Spinal cord (tissue), 10 donors: ENCODE measurements around the gene NPHP3. TPM values are rescaled to one million over a fixed set of nuclear protein-coding genes. Genes with fewer than 3 reads are reported as not detected.
"Not testable (repeated sequence)": the region's sequence is repeated elsewhere in the genome, so short reads cannot be mapped to it uniquely, and the experiment has no call there.

Experiments used
- DNase-seq, 6 donors: peaks; one replicate each; pipeline versions ENCODE4 v3.0.0 to v3.0.0-alpha.2; 2013 to 2015; ENCODE audit warnings: low spot score in 6 of 6, low read depth in 4 of 6
- H3K27ac ChIP-seq: one replicate; pipeline ENCODE4 v1.5.1; 2013; ENCODE audit warnings: low read depth, low read length, control low read depth
- H3K27me3 ChIP-seq: one replicate; pipeline ENCODE4 v1.6.1; 2013; ENCODE audit warnings: low read length; ENCODE audit not compliant: control insufficient read depth, insufficient read depth
- H3K36me3 ChIP-seq: one replicate; pipeline ENCODE4 v1.6.1; 2013; ENCODE audit warnings: low read length; ENCODE audit not compliant: control insufficient read depth, insufficient read depth
- H3K4me1 ChIP-seq: one replicate; pipeline ENCODE4 v1.6.1; 2013; ENCODE audit warnings: low read length; ENCODE audit not compliant: control insufficient read depth, insufficient read depth
- H3K4me3 ChIP-seq: one replicate; pipeline ENCODE4 v1.5.1; 2013; ENCODE audit warnings: low read depth, low read length, control low read depth
- H3K9me3 ChIP-seq: one replicate; pipeline ENCODE4 v1.6.1; 2013; ENCODE audit warnings: low read length; ENCODE audit not compliant: control insufficient read depth, insufficient read depth
- WGBS: methylation state at CpG from one replicate; pipeline ENCODE4 v1.1.5; 2013; ENCODE audit warnings: missing lambda C conversion rate; ENCODE audit not compliant: insufficient coverage; 5-methylcytosine and 5-hydroxymethylcytosine counted together
- polyA plus RNA-seq, 2 donors: library from polyadenylated mRNA; unstranded; fragments of 120-200 nt; gene quantifications; one replicate each; pipeline ENCODE4 v1.2.1, GENCODE V29; 2013; ENCODE audit not compliant: insufficient read length in 2 of 2
- total RNA-seq, 2 donors: library from RNA; depleted of rRNA in 1 of 2; stranded (reverse); fragments of 120-200 nt in 1 of 2; fragments of >200 nt in 1 of 2; gene quantifications; one replicate each; pipeline versions ENCODE4 v1.2.3 to v1.2.4, GENCODE V29; 2013 to 2014
- donor health status: healthy.

Gene NPHP3
- total and polyA plus RNA-seq, 4 donors: 23.8 to 49.5 (median 35.4) TPM

DNA sequence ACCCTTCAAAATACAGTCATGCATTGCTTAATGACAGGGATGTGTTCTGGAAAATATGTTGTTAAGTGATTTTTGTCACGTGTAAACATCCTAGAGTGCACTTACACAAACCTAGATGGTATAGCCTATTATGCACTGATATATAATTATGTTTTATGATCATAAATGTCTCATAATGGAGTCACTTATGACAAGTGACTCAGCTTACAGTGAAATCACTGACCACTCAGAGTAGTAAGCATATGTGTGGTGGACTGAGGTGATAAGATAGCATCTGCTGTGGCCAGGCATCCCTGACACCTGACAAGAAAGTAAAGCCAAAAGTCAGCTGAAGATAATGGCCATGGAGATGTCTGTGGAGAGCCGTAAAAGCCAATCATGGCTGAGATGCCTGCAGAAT lies 68.0 kb downstream of the NPHP3 start:
- no peak for DNase-seq
- Histone ChIP-seq H3K4me1 (no peaks in the 10 kb centered on the region), H3K27ac (no peak overlapping the region), H3K4me3 (no peak overlapping the region), H3K36me3 (no peaks in the 10 kb centered on the region), H3K9me3 (no peaks in the 10 kb centered on the region), H3K27me3 (no peaks in the 10 kb centered on the region)
- 91% methylated on average over 1 of the region's 2 CpGs for WGBS

DNA sequence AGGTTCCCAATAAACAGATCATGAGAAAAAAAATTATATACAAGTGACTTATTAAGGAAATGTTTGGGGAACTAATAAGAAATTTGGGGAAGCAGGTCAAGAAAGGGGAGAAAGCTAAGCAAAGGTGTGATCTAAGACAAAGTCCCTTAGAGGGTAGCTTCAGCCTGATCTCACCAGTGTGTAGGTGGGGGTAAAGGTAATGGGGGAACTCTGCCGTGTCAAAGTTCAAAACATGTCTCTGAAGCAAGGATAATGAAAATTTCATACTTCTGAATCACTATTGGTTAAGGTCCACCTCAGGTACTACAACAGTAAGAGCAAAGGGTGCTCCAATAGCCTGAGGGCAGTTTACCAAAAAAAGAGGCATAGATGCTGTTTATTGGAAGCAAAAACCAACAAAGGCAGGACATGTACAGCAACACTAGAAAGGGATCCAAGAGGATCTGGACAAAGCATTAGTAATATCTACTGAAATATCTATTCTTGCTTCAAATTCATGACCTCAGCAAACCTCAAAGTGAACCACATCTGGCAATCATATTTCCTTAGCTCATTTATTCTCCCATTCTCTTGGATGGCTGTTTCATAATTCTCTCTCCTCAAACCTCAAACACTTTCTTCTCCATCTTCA lies 69.5 kb downstream of the NPHP3 start:
- no CpG with 5 or more reads among the region's 1 CpG for WGBS
- H3K36me3 ChIP-seq: no peaks in the 10 kb centered on the region
- H3K4me1 ChIP-seq: no peaks in the 10 kb centered on the region
- H3K9me3 ChIP-seq: no peaks in the 10 kb centered on the region
- DNase-seq: no peak
- H3K27ac ChIP-seq: no peak overlapping the region
- H3K4me3 ChIP-seq: no peak overlapping the region
- H3K27me3 ChIP-seq: no peaks in the 10 kb centered on the region

DNA sequence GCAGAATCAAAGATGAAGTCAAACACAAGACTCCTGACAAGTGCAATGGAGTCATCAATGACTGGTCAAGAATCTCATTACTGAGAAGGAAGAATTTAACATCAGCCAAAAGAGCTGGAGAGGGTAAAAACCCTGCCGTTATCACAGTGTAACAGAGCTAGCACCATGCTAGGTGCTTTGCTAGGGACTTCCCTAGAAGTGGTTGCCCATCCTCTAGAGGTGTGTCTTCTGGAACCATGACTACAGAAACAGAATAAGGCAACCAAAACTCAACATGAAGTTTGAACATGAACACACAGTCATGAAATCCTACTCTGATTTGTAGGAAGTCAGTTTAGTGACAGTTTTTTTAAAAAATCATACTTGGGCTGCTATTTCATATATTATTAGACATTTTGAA lies 72.1 kb downstream of the NPHP3 start:
- Histone ChIP-seq H3K27me3 (no peaks in the 10 kb centered on the region), H3K9me3 (no peaks in the 10 kb centered on the region), H3K27ac (no peak overlapping the region), H3K4me1 (no peaks in the 10 kb centered on the region), H3K4me3 (no peak overlapping the region), H3K36me3 (no peaks in the 10 kb centered on the region)
- WGBS: 86% methylated on average over 1 of the region's 1 CpG
- DNase-seq: no peak

DNA sequence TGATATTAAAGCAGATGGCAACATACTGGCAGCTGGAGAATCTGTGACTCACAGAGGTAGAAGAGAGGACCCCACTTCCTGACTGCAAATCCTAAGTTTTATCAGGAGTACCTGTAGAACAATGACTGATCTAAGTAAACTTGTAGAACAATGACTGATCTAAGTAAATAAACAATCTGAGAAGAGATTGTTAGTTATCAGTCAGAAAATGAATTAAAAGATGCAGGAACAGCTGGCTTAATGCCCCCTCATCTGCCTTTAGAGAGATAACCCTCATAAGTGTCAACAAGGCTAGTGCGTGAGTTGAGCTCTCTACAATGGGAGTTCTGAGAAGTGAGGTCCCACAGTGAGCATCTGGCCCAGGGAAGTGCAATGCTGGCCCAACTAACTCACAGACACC lies 77.2 kb downstream of the NPHP3 start:
- Histone ChIP-seq H3K27me3 (no peaks in the 10 kb centered on the region), H3K27ac (no peak overlapping the region), H3K9me3 (no peaks in the 10 kb centered on the region), H3K4me1 (no peaks in the 10 kb centered on the region), H3K36me3 (peaks cover under 1% of the 10 kb centered on the region), H3K4me3 (no peak overlapping the region)
- DNase-seq: no peak
- WGBS: 100% methylated on average over 1 of the region's 1 CpG

DNA sequence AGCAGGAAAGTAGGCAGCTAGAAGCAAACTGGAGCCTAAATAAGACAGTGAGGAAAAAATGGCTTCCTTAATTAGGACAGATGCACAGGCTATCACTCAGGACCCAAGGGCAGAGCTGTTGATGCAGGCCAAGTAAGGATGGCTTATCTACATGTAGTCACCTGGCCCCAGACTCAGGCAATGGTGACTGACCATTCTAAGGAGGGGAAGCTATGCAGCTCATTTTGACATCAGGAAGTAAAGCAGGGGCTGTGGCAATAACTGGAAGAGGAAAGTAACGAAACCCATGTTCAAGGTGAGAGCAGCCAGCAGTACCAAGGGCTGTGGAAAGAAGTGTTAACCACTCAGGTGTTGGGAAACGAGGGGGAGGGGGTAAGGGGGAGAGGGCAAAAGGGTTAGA lies 78.8 kb downstream of the NPHP3 start:
- Histone ChIP-seq H3K4me1 (no peaks in the 10 kb centered on the region), H3K27ac (no peak overlapping the region), H3K4me3 (no peak overlapping the region), H3K36me3 (peaks cover 3% of the 10 kb centered on the region), H3K27me3 (no peaks in the 10 kb centered on the region), H3K9me3 (no peaks in the 10 kb centered on the region)
- WGBS: 90% methylated on average over 2 of the region's 2 CpGs
- DNase-seq: no peak

DNA sequence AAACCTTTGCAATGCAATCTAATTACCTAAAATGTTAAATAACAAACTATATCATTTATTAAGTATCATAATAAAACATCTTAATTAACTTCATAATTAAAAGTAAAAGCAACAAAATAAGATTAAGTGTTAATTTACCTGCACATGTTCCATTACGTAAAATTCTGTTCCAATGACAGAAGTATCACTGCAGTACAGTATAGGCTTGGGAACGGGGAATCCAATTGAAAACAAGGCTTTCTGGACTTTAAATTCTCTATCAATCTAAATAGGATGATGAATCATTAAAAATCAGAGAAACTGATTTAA lies 79.7 kb downstream of the NPHP3 start:
- no peak for DNase-seq
- no peak overlapping the region for H3K27ac ChIP-seq
- WGBS: no CpG with 5 or more reads among the region's 2 CpGs
- no peaks in the 10 kb centered on the region for H3K27me3 ChIP-seq
- no peaks in the 10 kb centered on the region for H3K4me1 ChIP-seq
- H3K36me3 ChIP-seq: peaks cover 3% of the 10 kb centered on the region
- H3K9me3 ChIP-seq: no peaks in the 10 kb centered on the region
- no peak overlapping the region for H3K4me3 ChIP-seq

GRCh38 chr3:132641837-132642538 lies 80.2 kb downstream of the NPHP3 start:
- H3K36me3 ChIP-seq: peaks cover 3% of the 10 kb centered on the region
- no peaks in the 10 kb centered on the region for H3K4me1 ChIP-seq
- H3K27ac ChIP-seq: no peak overlapping the region
- H3K4me3 ChIP-seq: no peak overlapping the region
- no peaks in the 10 kb centered on the region for H3K9me3 ChIP-seq
- H3K27me3 ChIP-seq: no peaks in the 10 kb centered on the region
- whole genome bisulfite sequencing: 100% methylated on average over 1 of the region's 5 CpGs
- DNase-seq: peak in 3 of 6 donors; percentile 29 to 81 (median 60)

DNA sequence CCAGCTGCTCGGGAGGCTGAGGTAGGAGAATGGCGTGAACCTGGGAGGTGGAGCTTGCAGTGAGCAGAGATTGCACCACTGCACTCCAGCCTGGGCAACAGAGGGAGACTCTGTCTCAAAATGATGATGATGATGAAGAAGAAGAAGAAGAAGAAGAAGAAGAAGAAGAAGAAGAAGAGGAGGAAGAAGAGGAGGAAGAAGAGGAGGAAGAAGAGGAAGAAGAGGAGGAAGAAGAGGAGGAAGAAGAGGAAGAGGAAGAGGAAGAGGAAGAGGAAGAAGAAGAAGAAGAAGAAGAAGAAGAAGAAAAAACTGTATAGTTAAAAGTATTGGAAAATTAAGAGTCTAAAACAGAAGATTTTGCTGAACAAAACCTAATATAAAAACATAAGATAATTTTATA lies 80.8 kb downstream of the NPHP3 start:
- not testable (repeated sequence) for H3K4me1 ChIP-seq
- WGBS: 88% methylated on average over 2 of the region's 2 CpGs

DNA sequence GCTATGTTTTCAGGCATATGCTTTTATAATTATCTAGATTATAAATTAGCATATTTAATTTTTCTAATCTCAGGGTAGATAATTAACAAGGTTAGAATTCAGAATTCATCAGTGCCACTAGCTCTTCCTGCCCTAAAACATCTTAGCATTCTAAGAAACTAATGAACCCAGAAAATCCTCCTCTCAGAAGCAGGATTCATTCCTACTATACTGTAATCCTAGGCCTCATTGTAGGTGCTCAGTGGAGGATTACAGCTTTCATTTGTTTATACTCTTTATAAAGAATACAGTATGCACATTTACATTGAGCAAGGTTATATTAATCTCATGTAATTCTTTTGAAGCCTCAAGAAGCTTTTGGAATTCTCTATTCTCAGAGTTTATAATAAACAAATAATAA lies 83.5 kb downstream of the NPHP3 start:
- H3K27me3 ChIP-seq: no peaks in the 10 kb centered on the region
- no peaks in the 10 kb centered on the region for H3K9me3 ChIP-seq
- no peak for DNase-seq
- no peaks in the 10 kb centered on the region for H3K4me1 ChIP-seq
- H3K27ac ChIP-seq: no peak overlapping the region
- H3K36me3 ChIP-seq: peaks cover 6% of the 10 kb centered on the region
- H3K4me3 ChIP-seq: no peak overlapping the region

More for the DNA sequence above, 80.8 kb downstream of the NPHP3 start:
- not testable (repeated sequence) for H3K27ac ChIP-seq, H3K9me3 ChIP-seq, H3K36me3 ChIP-seq, H3K27me3 ChIP-seq, H3K4me3 ChIP-seq, DNase-seq

- Histone ChIP-seq H3K27ac (no peak overlapping the region), H3K27me3 (no peaks in the 10 kb centered on the region), H3K4me3 (no peak overlapping the region), H3K9me3 (no peaks in the 10 kb centered on the region), H3K36me3 (peaks cover 6% of the 10 kb centered on the region), H3K4me1 (no peaks in the 10 kb centered on the region)
- DNase-seq: no peak
- no CpG with 5 or more reads among the region's 1 CpG for WGBS
These were observed 84.6 kb downstream of the NPHP3 start for GRCh38 chr3:132637590-132637989.
